ENCODE results near the gene ZNF92.
A peak's percentile ranks its signal among the peaks of the same experiment; 100 is the strongest.
"Not testable (repeated sequence)": the region's sequence is repeated elsewhere in the genome, so short reads cannot be mapped to it uniquely, and the experiment has no call there.

Gene ZNF92

GRCh38 chr7:65429642-65430343 lies 56.1 kb downstream of the ZNF92 start:
- DNase-seq = no peak

GRCh38 chr7:65430344-65431186 lies 56.9 kb downstream of the ZNF92 start:
- no peak for DNase-seq

GRCh38 chr7:65434307-65434706 lies 60.7 kb downstream of the ZNF92 start:
- no peak for DNase-seq

- DNase-seq = no peak
These were observed 62.5 kb downstream of the ZNF92 start for GRCh38 chr7:65436163-65436562.

- DNase-seq = no peak
These were observed 64.9 kb downstream of the ZNF92 start for GRCh38 chr7:65438598-65438997.

GRCh38 chr7:65441010-65441409 lies 67.4 kb downstream of the ZNF92 start:
- no peak for DNase-seq

- no peak for DNase-seq
These were observed 70.7 kb downstream of the ZNF92 start for GRCh38 chr7:65444205-65444842.

GRCh38 chr7:65444899-65445823 lies 71.5 kb downstream of the ZNF92 start:
- peak; percentile 86 for DNase-seq

- not testable (repeated sequence) for DNase-seq
These were observed 73.4 kb downstream of the ZNF92 start for GRCh38 chr7:65447041-65447440.

- DNase-seq = no peak
These were observed 75.3 kb downstream of the ZNF92 start for GRCh38 chr7:65448816-65449504.

GRCh38 chr7:65449505-65449852 lies 75.8 kb downstream of the ZNF92 start:
- DNase-seq = no peak

Data from SHP77 treated with DMSO at 0.1 percent for 48 hours (cell line).